ENCODE measurements around the gene MAGEF1. TPM values are rescaled to one million over a fixed set of nuclear protein-coding genes. Genes with fewer than 3 reads are reported as not detected.

MAGEF1 gene
- total and polyA plus RNA-seq, 2 donors (not counting 3 experiments of a cell fraction or from before 2014, with no cell fraction given) = 7.0 to 14.2 TPM

- Histone ChIP-seq H3K79me2 (ENCODE audit: control insufficient read depth, insufficient read depth, low read length) (no peaks in the 10 kb centered on the region), H2AFZ (ENCODE audit: low read depth, low read length) (peak overlapping the region; percentile 35), H4K20me1 (replicated peaks; ENCODE audit: control insufficient read depth, extremely low read depth, insufficient read depth, low read length) (no peaks in the 10 kb centered on the region), H3K27ac (ENCODE audit: insufficient read depth, low read depth, low read length) (no peak overlapping the region), H3K4me1 (ENCODE audit: control insufficient read depth, extremely low read depth, insufficient read depth, low read length) (no peaks in the 10 kb centered on the region), H3K9ac (replicated peaks; ENCODE audit: extremely low read depth, insufficient read depth, low read length) (no peak overlapping the region), H3K9me1 (replicated peaks; ENCODE audit: control insufficient read depth, extremely low read depth, insufficient read depth, low read length) (no peaks in the 10 kb centered on the region), H3K36me3 (ENCODE audit: control insufficient read depth in 2 of 2, extremely low read depth in 1 of 2, insufficient read depth in 2 of 2, low read length in 2 of 2) (no peaks in the 10 kb centered on the region), H3K4me3 (replicated peaks in 1 of 3; ENCODE audit: insufficient read depth in 1 of 3, low read depth in 1 of 3, low read length in 3 of 3) (no peak overlapping the region), H3K9me3 (replicated peaks; ENCODE audit: control insufficient read depth, insufficient read depth, low read length) (no peaks in the 10 kb centered on the region), H3K4me2 (ENCODE audit: insufficient read depth, low read length) (no peak overlapping the region), H3K27me3 (ENCODE audit: control insufficient read depth in 2 of 2, insufficient read depth in 2 of 2, low read length in 2 of 2) (peaks cover 0 to 5% of the 10 kb centered on the region in 2 experiments)
- ChIA-PET POLR2A (no interaction called here), CTCF (interaction anchor here (1.2 to 1.5 kb wide), 5 partner anchors 7 to 195 kb away, joined by 3 to 5 read pairs (median 4); partner anchors contain the start of gene EPHB3)
- dilution Hi-C loops (cut with MboI; ENCODE audit: extremely low pct_ligation_motif_present, low sequenced_read_pairs) = no loop called here
- no peak for TF ChIP-seq MYC (IDR thresholded peaks at IDR 0.05; ENCODE audit: low read depth, low read length)
- TF ChIP-seq CTCF (IDR thresholded peaks at IDR 0.05; ENCODE audit: extremely low read depth in 1 of 2, insufficient read depth in 1 of 2, low read depth in 1 of 2, low read length in 2 of 2) = no peak
- no TSS peak for BruUV-seq (replicated peaks)
- FAIRE-seq (no peak), DNase-seq (ENCODE audit: low read depth, low spot score) (no peak)
- intact Hi-C loops (cut with micrococcal nuclease) = no loop called here
These were observed 44.5 kb upstream of the MAGEF1 start for GRCh38 chr3:184756151-184757021.

GRCh38 chr3:184755315-184755731, 43.5 kb upstream of the MAGEF1 start:
- no peaks in the 10 kb centered on the region for H3K9me3 ChIP-seq (replicated peaks; ENCODE audit: control insufficient read depth, insufficient read depth, low read length)
- ChIA-PET POLR2A (no interaction called here), CTCF (interaction anchor here (1.0 to 1.3 kb wide), 3 partner anchors 11 to 194 kb away, joined by 3 to 5 read pairs (median 4); partner anchors contain the start of gene EPHB3)
- H3K27me3 ChIP-seq (ENCODE audit: control insufficient read depth in 2 of 2, insufficient read depth in 2 of 2, low read length in 2 of 2) = no peaks in the 10 kb centered on the region
- no TSS peak for BruUV-seq (replicated peaks)
- H3K9ac ChIP-seq (replicated peaks; ENCODE audit: extremely low read depth, insufficient read depth, low read length) = no peak overlapping the region
- H3K4me2 ChIP-seq (ENCODE audit: insufficient read depth, low read length) = no peak overlapping the region
- TF ChIP-seq MAX (IDR thresholded peaks at IDR 0.05; ENCODE audit: insufficient read depth, insufficient read length) (no peak), MYC (IDR thresholded peaks at IDR 0.05; ENCODE audit: low read depth, low read length) (no peak), JUN (IDR thresholded peaks at IDR 0.05; ENCODE audit: borderline replicate concordance, insufficient read depth, insufficient read length, low read depth) (no peak), GATA2 (IDR thresholded peaks at IDR 0.05; ENCODE audit: insufficient read depth, insufficient read length, low read depth, low read length) (no peak), FOS (IDR thresholded peaks at IDR 0.05; ENCODE audit: borderline replicate concordance, insufficient read depth, low read length) (no peak), EZH2 (IDR thresholded peaks at IDR 0.05; ENCODE audit: borderline replicate concordance, low read depth, low read length, severe bottlenecking) (no peak), CTCF (IDR thresholded peaks at IDR 0.05; ENCODE audit: extremely low read depth in 1 of 2, insufficient read depth in 1 of 2, low read depth in 1 of 2, low read length in 2 of 2) (no peak), POLR2AphosphoS5 (IDR thresholded peaks at IDR 0.05; ENCODE audit: insufficient read depth, low read depth, low read length) (no peak), POLR2A (IDR thresholded peaks at IDR 0.05; ENCODE audit: low read depth, low read length) (no peak)
- H3K4me1 ChIP-seq (ENCODE audit: control insufficient read depth, extremely low read depth, insufficient read depth, low read length) = no peaks in the 10 kb centered on the region
- no peaks in the 10 kb centered on the region for H4K20me1 ChIP-seq (replicated peaks; ENCODE audit: control insufficient read depth, extremely low read depth, insufficient read depth, low read length)
- H3K36me3 ChIP-seq (ENCODE audit: control insufficient read depth in 2 of 2, extremely low read depth in 1 of 2, insufficient read depth in 2 of 2, low read length in 2 of 2) = no peaks in the 10 kb centered on the region
- no peak overlapping the region for H2AFZ ChIP-seq (ENCODE audit: low read depth, low read length)
- no peaks in the 10 kb centered on the region for H3K9me1 ChIP-seq (replicated peaks; ENCODE audit: control insufficient read depth, extremely low read depth, insufficient read depth, low read length)
- no peak overlapping the region for H3K4me3 ChIP-seq (replicated peaks in 1 of 3; ENCODE audit: insufficient read depth in 1 of 3, low read depth in 1 of 3, low read length in 3 of 3)
- no peak for DNase-seq (ENCODE audit: low read depth, low spot score)
- FAIRE-seq = no peak
- intact Hi-C loops (cut with micrococcal nuclease) = no loop called here
- no peak overlapping the region for H3K27ac ChIP-seq (ENCODE audit: insufficient read depth, low read depth, low read length)
- no peaks in the 10 kb centered on the region for H3K79me2 ChIP-seq (ENCODE audit: control insufficient read depth, insufficient read depth, low read length)
- dilution Hi-C loops (cut with MboI; ENCODE audit: extremely low pct_ligation_motif_present, low sequenced_read_pairs) = no loop called here

All from endothelial cell of umbilical vein (primary cell).